Memory B cell (primary cell): ENCODE results near the gene MIR17HG.
A peak's percentile ranks its signal among the peaks of the same experiment; 100 is the strongest.

Experiments
- ATAC-seq: fragments of 150-1000 bp; cut with Tn5 transposase; 2 replicates; pipeline ENCODE4 v1.10.0; 2021; ENCODE audit warnings: low read depth, mild to moderate bottlenecking, moderate library complexity
- DNase-seq, 2 donors: peaks; one replicate each; pipeline ENCODE4 v3.0.0; 2022; ENCODE audit warnings: low spot score in 2 of 2
- H3K27ac Mint-ChIP-seq: one replicate; pipeline ENCODE4 v1.8.0; 2022; ENCODE audit warnings: mild to moderate bottlenecking, moderate library complexity, mixed read lengths
- H3K27me3 Mint-ChIP-seq: one replicate; pipeline ENCODE4 v1.8.0; 2022; ENCODE audit warnings: mixed read lengths
- H3K36me3 Mint-ChIP-seq: one replicate; pipeline ENCODE4 v1.8.0; 2022; ENCODE audit warnings: mild to moderate bottlenecking, mixed read lengths
- H3K4me1 Mint-ChIP-seq: one replicate; pipeline ENCODE4 v1.8.0; 2022; ENCODE audit warnings: mixed read lengths
- H3K4me3 Mint-ChIP-seq: one replicate; pipeline ENCODE4 v1.8.0; 2022; ENCODE audit warnings: mild to moderate bottlenecking, moderate library complexity, mixed read lengths
- H3K9me3 Mint-ChIP-seq: one replicate; pipeline ENCODE4 v1.8.0; 2022; ENCODE audit warnings: mixed read lengths

MIR17HG gene

GRCh38 chr13:91368676-91369440, 21.4 kb downstream of the MIR17HG start:
- no peaks in the 10 kb centered on the region for H3K9me3 Mint-ChIP-seq
- H3K36me3 Mint-ChIP-seq = no peaks in the 10 kb centered on the region
- no peak for DNase-seq
- ATAC-seq = no peak
- H3K27me3 Mint-ChIP-seq = no peaks in the 10 kb centered on the region
- H3K4me1 Mint-ChIP-seq = no peaks in the 10 kb centered on the region
- no peak overlapping the region for H3K4me3 Mint-ChIP-seq
- no peak overlapping the region for H3K27ac Mint-ChIP-seq

- Mint-ChIP-seq H3K27ac (no peak overlapping the region), H3K4me1 (no peaks in the 10 kb centered on the region), H3K36me3 (no peaks in the 10 kb centered on the region), H3K4me3 (no peak overlapping the region), H3K27me3 (no peaks in the 10 kb centered on the region), H3K9me3 (no peaks in the 10 kb centered on the region)
- no peak for ATAC-seq
- no peak for DNase-seq
Measured at GRCh38 chr13:91369441-91369831, 21.9 kb downstream of the MIR17HG start.

- Mint-ChIP-seq H3K4me1 (peaks cover 10% of the 10 kb centered on the region), H3K27me3 (no peaks in the 10 kb centered on the region), H3K9me3 (no peaks in the 10 kb centered on the region), H3K27ac (no peak overlapping the region), H3K36me3 (no peaks in the 10 kb centered on the region), H3K4me3 (no peak overlapping the region)
- no peak for ATAC-seq
- no peak for DNase-seq
Measured at GRCh38 chr13:91370501-91370900, 23.0 kb downstream of the MIR17HG start.

GRCh38 chr13:91372911-91373310, 25.4 kb downstream of the MIR17HG start:
- H3K4me3 Mint-ChIP-seq = no peak overlapping the region
- ATAC-seq = no peak
- no peaks in the 10 kb centered on the region for H3K36me3 Mint-ChIP-seq
- no peaks in the 10 kb centered on the region for H3K9me3 Mint-ChIP-seq
- no peaks in the 10 kb centered on the region for H3K27me3 Mint-ChIP-seq
- DNase-seq = no peak
- peaks cover 10% of the 10 kb centered on the region for H3K4me1 Mint-ChIP-seq
- no peak overlapping the region for H3K27ac Mint-ChIP-seq

- DNase-seq (peak in 1 of 2 donors; percentile 20), ATAC-seq (peak; percentile 99)
- no peaks in the 10 kb centered on the region for H3K36me3 Mint-ChIP-seq
- no peak overlapping the region for H3K4me3 Mint-ChIP-seq
- peaks cover 1% of the 10 kb centered on the region for H3K9me3 Mint-ChIP-seq
- H3K27ac Mint-ChIP-seq = no peak overlapping the region
- no peaks in the 10 kb centered on the region for H3K27me3 Mint-ChIP-seq
- H3K4me1 Mint-ChIP-seq = peaks cover 10% of the 10 kb centered on the region
Measured at GRCh38 chr13:91375116-91375729, 27.7 kb downstream of the MIR17HG start.

GRCh38 chr13:91381371-91381770, 33.9 kb downstream of the MIR17HG start:
- H3K27me3 Mint-ChIP-seq = peaks cover 7% of the 10 kb centered on the region

GRCh38 chr13:91383836-91384235, 36.3 kb downstream of the MIR17HG start:
- Mint-ChIP-seq H3K27ac (no peak overlapping the region), H3K4me1 (no peaks in the 10 kb centered on the region), H3K4me3 (no peak overlapping the region), H3K27me3 (peaks cover 7% of the 10 kb centered on the region), H3K36me3 (no peaks in the 10 kb centered on the region), H3K9me3 (peaks cover 1% of the 10 kb centered on the region)
- DNase-seq (no peak), ATAC-seq (no peak)

More at GRCh38 chr13:91381371-91381770, 33.9 kb downstream of the MIR17HG start:
- peaks cover 1% of the 10 kb centered on the region for H3K9me3 Mint-ChIP-seq
- DNase-seq (no peak), ATAC-seq (no peak)
- H3K27ac Mint-ChIP-seq = no peak overlapping the region
- H3K4me1 Mint-ChIP-seq = no peaks in the 10 kb centered on the region
- H3K4me3 Mint-ChIP-seq = no peak overlapping the region
- H3K36me3 Mint-ChIP-seq = no peaks in the 10 kb centered on the region

GRCh38 chr13:91384896-91385295, 37.4 kb downstream of the MIR17HG start:
- H3K27ac Mint-ChIP-seq = no peak overlapping the region
- DNase-seq (no peak), ATAC-seq (no peak)
- H3K9me3 Mint-ChIP-seq = no peaks in the 10 kb centered on the region
- no peaks in the 10 kb centered on the region for H3K4me1 Mint-ChIP-seq
- H3K4me3 Mint-ChIP-seq = no peak overlapping the region
- H3K36me3 Mint-ChIP-seq = no peaks in the 10 kb centered on the region
- H3K27me3 Mint-ChIP-seq = peaks cover 12% of the 10 kb centered on the region

GRCh38 chr13:91389186-91389585, 41.7 kb downstream of the MIR17HG start:
- no peak overlapping the region for H3K27ac Mint-ChIP-seq
- peaks cover 19% of the 10 kb centered on the region for H3K27me3 Mint-ChIP-seq
- no peaks in the 10 kb centered on the region for H3K4me1 Mint-ChIP-seq
- ATAC-seq (no peak), DNase-seq (no peak)
- H3K4me3 Mint-ChIP-seq = no peak overlapping the region
- H3K36me3 Mint-ChIP-seq = no peaks in the 10 kb centered on the region
- H3K9me3 Mint-ChIP-seq = no peaks in the 10 kb centered on the region

- no peaks in the 10 kb centered on the region for H3K36me3 Mint-ChIP-seq
- H3K27ac Mint-ChIP-seq = no peak overlapping the region
- peaks cover 18% of the 10 kb centered on the region for H3K4me1 Mint-ChIP-seq
- no peak for ATAC-seq
- peaks cover 8% of the 10 kb centered on the region for H3K27me3 Mint-ChIP-seq
- DNase-seq = no peak
- no peaks in the 10 kb centered on the region for H3K9me3 Mint-ChIP-seq
- no peak overlapping the region for H3K4me3 Mint-ChIP-seq
Measured at GRCh38 chr13:91397595-91397994, 50.1 kb downstream of the MIR17HG start.

- H3K4me3 Mint-ChIP-seq = peak within 1 kb of the TSS; percentile 84
- DNase-seq (peak; percentile 65 to 74), ATAC-seq (peak; percentile 96)
- no peaks in the 10 kb centered on the region for H3K36me3 Mint-ChIP-seq
- peaks cover 8% of the 10 kb centered on the region for H3K27me3 Mint-ChIP-seq
- H3K4me1 Mint-ChIP-seq = peaks cover 18% of the 10 kb centered on the region
- H3K9me3 Mint-ChIP-seq = no peaks in the 10 kb centered on the region
- no peak within 1 kb of the TSS for H3K27ac Mint-ChIP-seq
Measured at GRCh38 chr13:91398413-91399188, 51.1 kb downstream of the MIR17HG start, which contains the start of gene GPC5. GPC5 (plus strand) TSS chr13:91398621.

GRCh38 chr13:91399189-91400062, 51.9 kb downstream of the MIR17HG start:
- Mint-ChIP-seq H3K4me1 (peaks cover 18% of the 10 kb centered on the region), H3K36me3 (no peaks in the 10 kb centered on the region), H3K27me3 (peaks cover 5% of the 10 kb centered on the region), H3K9me3 (no peaks in the 10 kb centered on the region), H3K27ac (no peak overlapping the region), H3K4me3 (peak overlapping the region; percentile 84)
- ATAC-seq (peak; percentile 13), DNase-seq (peak in 1 of 2 donors; percentile 24)

- DNase-seq (no peak), ATAC-seq (no peak)
- peaks cover 18% of the 10 kb centered on the region for H3K4me1 Mint-ChIP-seq
- no peaks in the 10 kb centered on the region for H3K36me3 Mint-ChIP-seq
- H3K27ac Mint-ChIP-seq = no peak overlapping the region
- H3K9me3 Mint-ChIP-seq = no peaks in the 10 kb centered on the region
- peak overlapping the region; percentile 60 for H3K4me3 Mint-ChIP-seq
- H3K27me3 Mint-ChIP-seq = no peaks in the 10 kb centered on the region
Measured at GRCh38 chr13:91400063-91400399, 52.5 kb downstream of the MIR17HG start.
